Nephron (organoid): ENCODE results near the gene TCF25.
A peak's percentile ranks its signal among the peaks of the same experiment; 100 is the strongest.

ENCODE experiments used
- H3K27ac Mint-ChIP-seq, 3 experiments: 2 replicates each; pipeline ENCODE4 v1.8.0; 2020; ENCODE audit warnings: mixed read lengths in 3 of 3, mild to moderate bottlenecking in 2 of 3, moderate library complexity in 1 of 3
- H3K27me3 Mint-ChIP-seq: 2 replicates; pipeline ENCODE4 v1.8.0; 2021; ENCODE audit warnings: low read depth, mild to moderate bottlenecking, moderate library complexity, mixed read lengths
- H3K36me3 Mint-ChIP-seq: 2 replicates; pipeline ENCODE4 v1.8.0; 2020; ENCODE audit warnings: low read depth, mixed read lengths
- H3K4me1 Mint-ChIP-seq: 2 replicates; pipeline ENCODE4 v1.8.0; 2020; ENCODE audit warnings: mixed read lengths
- H3K4me3 Mint-ChIP-seq, 3 experiments: 2 replicates each; pipeline ENCODE4 v1.8.0; 2020; ENCODE audit warnings: mild to moderate bottlenecking in 3 of 3, mixed read lengths in 3 of 3, moderate library complexity in 2 of 3
- H3K9me3 Mint-ChIP-seq: 2 replicates; pipeline ENCODE4 v1.8.0; 2020; ENCODE audit warnings: mixed read lengths
- CTCF ChIP-seq, 3 experiments: fragments of 200-600 bp; sonication (generic); IDR thresholded peaks; one replicate each; pipeline ENCODE4 v1.5.0; 2021; ENCODE audit warnings: antibody characterized with exemption in 3 of 3; ENCODE audit not compliant: unreplicated experiment in 3 of 3

The TCF25 gene

GRCh38 chr16:89906140-89907025 is 33.0 kb downstream of the TCF25 start:
- H3K27ac Mint-ChIP-seq = no peak overlapping the region
- no peak overlapping the region for H3K4me3 Mint-ChIP-seq
- TF ChIP-seq CTCF (IDR thresholded peaks at IDR 0.05; ENCODE audit: unreplicated experiment in 3 of 3) = no peak
- H3K36me3 Mint-ChIP-seq = peaks cover 37% of the 10 kb centered on the region
- H3K27me3 Mint-ChIP-seq = no peaks in the 10 kb centered on the region
- no peaks in the 10 kb centered on the region for H3K9me3 Mint-ChIP-seq
- H3K4me1 Mint-ChIP-seq = no peaks in the 10 kb centered on the region

- no peak overlapping the region for H3K4me3 Mint-ChIP-seq
- no peak for TF ChIP-seq CTCF (IDR thresholded peaks at IDR 0.05; ENCODE audit: unreplicated experiment in 3 of 3)
- H3K27ac Mint-ChIP-seq = no peak overlapping the region
- H3K4me1 Mint-ChIP-seq = no peaks in the 10 kb centered on the region
- H3K27me3 Mint-ChIP-seq = no peaks in the 10 kb centered on the region
- H3K9me3 Mint-ChIP-seq = no peaks in the 10 kb centered on the region
- peaks cover 39% of the 10 kb centered on the region for H3K36me3 Mint-ChIP-seq
Observed at GRCh38 chr16:89907055-89907814, 33.8 kb downstream of the TCF25 start.

- H3K9me3 Mint-ChIP-seq = no peaks in the 10 kb centered on the region
- H3K27me3 Mint-ChIP-seq = no peaks in the 10 kb centered on the region
- TF ChIP-seq CTCF (IDR thresholded peaks at IDR 0.05; ENCODE audit: unreplicated experiment in 3 of 3) = no peak
- no peak overlapping the region for H3K4me3 Mint-ChIP-seq
- no peaks in the 10 kb centered on the region for H3K4me1 Mint-ChIP-seq
- no peak overlapping the region for H3K27ac Mint-ChIP-seq
- peaks cover 41% of the 10 kb centered on the region for H3K36me3 Mint-ChIP-seq
Observed at GRCh38 chr16:89908236-89908635, 34.8 kb downstream of the TCF25 start.

- peak; percentile 68 to 73 (median 69) for TF ChIP-seq CTCF (IDR thresholded peaks at IDR 0.05; ENCODE audit: unreplicated experiment in 3 of 3)
- H3K27ac Mint-ChIP-seq = no peak overlapping the region
- no peak overlapping the region for H3K4me3 Mint-ChIP-seq
- H3K9me3 Mint-ChIP-seq = no peaks in the 10 kb centered on the region
- H3K36me3 Mint-ChIP-seq = peaks cover 46% of the 10 kb centered on the region
- no peaks in the 10 kb centered on the region for H3K27me3 Mint-ChIP-seq
- no peaks in the 10 kb centered on the region for H3K4me1 Mint-ChIP-seq
Observed at GRCh38 chr16:89909777-89910716, 36.7 kb downstream of the TCF25 start.

- Mint-ChIP-seq H3K36me3 (peaks cover 38% of the 10 kb centered on the region), H3K4me1 (no peaks in the 10 kb centered on the region), H3K9me3 (no peaks in the 10 kb centered on the region), H3K27ac (no peak overlapping the region), H3K27me3 (no peaks in the 10 kb centered on the region), H3K4me3 (no peak overlapping the region)
- TF ChIP-seq CTCF (IDR thresholded peaks at IDR 0.05; ENCODE audit: unreplicated experiment in 3 of 3) = no peak
Observed at GRCh38 chr16:89910717-89911354, 37.4 kb downstream of the TCF25 start.
